ENCODE measurements around the gene SPI1.

SPI1 gene

DNA sequence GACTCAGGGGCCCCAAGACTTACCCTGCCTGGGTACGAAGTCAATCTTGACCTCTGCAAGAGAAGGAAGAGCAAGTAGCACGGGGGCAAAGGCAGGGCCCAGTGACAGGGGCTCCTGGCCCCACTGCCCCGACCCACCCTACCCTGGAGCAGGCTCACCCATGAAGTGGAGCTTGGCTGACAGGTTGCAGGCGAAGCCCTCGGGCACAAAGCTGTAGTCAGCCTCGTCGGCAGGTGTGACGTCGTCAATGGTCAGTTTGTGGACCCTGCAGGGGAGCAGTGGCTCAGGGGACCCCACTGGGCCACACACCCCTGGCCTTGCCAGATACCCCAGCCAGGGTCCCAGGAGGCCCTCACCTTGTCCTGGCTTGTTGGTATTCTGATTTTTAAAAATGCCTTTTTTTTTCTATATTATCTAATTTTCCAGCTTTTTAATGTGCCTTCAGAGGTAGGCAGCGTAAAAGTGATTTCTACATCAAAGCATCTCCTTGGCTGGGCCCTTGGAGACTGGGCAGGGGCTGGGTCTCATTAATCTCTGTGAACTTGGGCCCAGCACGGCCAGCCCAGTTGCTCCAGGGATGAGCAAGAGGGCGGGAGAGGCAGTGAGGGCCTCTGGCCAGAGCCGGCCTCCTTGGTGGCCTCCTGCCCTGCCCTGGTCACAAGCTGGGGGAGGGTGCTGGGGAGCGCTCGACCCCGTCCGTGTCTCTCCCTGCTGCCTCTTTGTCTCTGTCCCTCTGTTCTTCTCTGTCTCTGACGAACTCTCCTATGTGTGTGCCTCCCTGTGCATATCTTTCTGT, 37.2 kb downstream of the SPI1 start:
- Histone ChIP-seq H2BK120ac (ENCODE audit: low read depth, low read length) (peak overlapping the region; percentile 61), H3K23ac (ENCODE audit: low read depth, low read length, poor library complexity) (no peak overlapping the region), H2BK12ac (ENCODE audit: low read length) (no peak overlapping the region), H2BK15ac (ENCODE audit: low read length) (peak overlapping the region; percentile 81), H3K9ac (ENCODE audit: low read depth, low read length, poor library complexity) (peak overlapping the region; percentile 72), H4K8ac (ENCODE audit: low read depth, low read length) (peak overlapping the region; percentile 72), H3K14ac (ENCODE audit: low read length) (no peak overlapping the region), H3K36me3 (replicated peaks in 1 of 2; ENCODE audit: control insufficient read depth in 2 of 2, insufficient read depth in 2 of 2, low read length in 2 of 2) (no peaks in the 10 kb centered on the region), H2BK5ac (ENCODE audit: low read length) (peak overlapping the region; percentile 66), H3K4me3 (ENCODE audit: low read length in 2 of 2) (no peak overlapping the region), H3K4me1 (ENCODE audit: control insufficient read depth in 2 of 2, insufficient read depth in 1 of 2, low read depth in 1 of 2, low read length in 2 of 2) (peaks cover 0 to 9% of the 10 kb centered on the region in 2 donors), H3K4ac (ENCODE audit: low read length) (peak overlapping the region; percentile 53), H2AK5ac (ENCODE audit: low read depth, low read length) (peak overlapping the region; percentile 79), H3K18ac (ENCODE audit: low read length) (no peak overlapping the region), H3K27ac (replicated peaks; ENCODE audit: low read length) (no peak overlapping the region), H3K9me3 (replicated peaks in 1 of 2; ENCODE audit: control insufficient read depth in 2 of 2, insufficient read depth in 1 of 2, low read depth in 1 of 2, low read length in 2 of 2) (peaks cover 0 to 2% of the 10 kb centered on the region in 2 donors), H3K79me1 (ENCODE audit: low read depth, low read length) (peaks cover 4% of the 10 kb centered on the region), H2AFZ (ENCODE audit: low read length) (peak overlapping the region; percentile 71), H4K91ac (ENCODE audit: low read depth, low read length, poor library complexity) (no peak overlapping the region), H3K27me3 (ENCODE audit: control insufficient read depth in 3 of 3, insufficient read depth in 3 of 3, low read depth in 1 of 3, low read length in 3 of 3) (peaks cover 0 to 16% (median 0%) of the 10 kb centered on the region in 3 experiments), H3K4me2 (ENCODE audit: insufficient read depth, low read length, poor library complexity, severe bottlenecking) (no peak overlapping the region)
- DNase-seq (ENCODE audit: low spot score), result no peak
- WGBS, 2 donors (ENCODE audit: extremely low coverage in 2 of 2, insufficient read length in 2 of 2, insufficient replicate concordance in 1 of 2), result no CpG with 5 or more reads among the region's 18 CpGs

- no peak overlapping the region for H2BK5ac ChIP-seq (ENCODE audit: low read length)
- H3K79me1 ChIP-seq (ENCODE audit: low read depth, low read length), result peaks cover 4% of the 10 kb centered on the region
- H3K4me1 ChIP-seq (ENCODE audit: control insufficient read depth in 2 of 2, insufficient read depth in 1 of 2, low read depth in 1 of 2, low read length in 2 of 2), result peaks cover 0 to 1% of the 10 kb centered on the region in 2 donors
- no peak overlapping the region for H4K8ac ChIP-seq (ENCODE audit: low read depth, low read length)
- no peak overlapping the region for H2BK15ac ChIP-seq (ENCODE audit: low read length)
- no peaks in the 10 kb centered on the region for H3K36me3 ChIP-seq (replicated peaks in 1 of 2; ENCODE audit: control insufficient read depth in 2 of 2, insufficient read depth in 2 of 2, low read length in 2 of 2)
- no CpG with 5 or more reads among the region's 9 CpGs for WGBS, 2 donors (ENCODE audit: extremely low coverage in 2 of 2, insufficient read length in 2 of 2, insufficient replicate concordance in 1 of 2)
- peak overlapping the region; percentile 28 for H2AK5ac ChIP-seq (ENCODE audit: low read depth, low read length)
- H4K91ac ChIP-seq (ENCODE audit: low read depth, low read length, poor library complexity), result no peak overlapping the region
- H3K4ac ChIP-seq (ENCODE audit: low read length), result no peak overlapping the region
- H3K9me3 ChIP-seq (replicated peaks in 1 of 2; ENCODE audit: control insufficient read depth in 2 of 2, insufficient read depth in 1 of 2, low read depth in 1 of 2, low read length in 2 of 2), result peaks cover 0 to 2% of the 10 kb centered on the region in 2 donors
- no peak overlapping the region for H3K4me2 ChIP-seq (ENCODE audit: insufficient read depth, low read length, poor library complexity, severe bottlenecking)
- peak overlapping the region; percentile 31 for H3K14ac ChIP-seq (ENCODE audit: low read length)
- peaks cover 0 to 7% (median 0%) of the 10 kb centered on the region in 3 experiments for H3K27me3 ChIP-seq (ENCODE audit: control insufficient read depth in 3 of 3, insufficient read depth in 3 of 3, low read depth in 1 of 3, low read length in 3 of 3)
- no peak overlapping the region for H2AFZ ChIP-seq (ENCODE audit: low read length)
- no peak overlapping the region for H3K9ac ChIP-seq (ENCODE audit: low read depth, low read length, poor library complexity)
- H3K23ac ChIP-seq (ENCODE audit: low read depth, low read length, poor library complexity), result no peak overlapping the region
- no peak overlapping the region for H3K27ac ChIP-seq (replicated peaks; ENCODE audit: low read length)
- H3K18ac ChIP-seq (ENCODE audit: low read length), result no peak overlapping the region
- peak overlapping the region; percentile 30 for H2BK12ac ChIP-seq (ENCODE audit: low read length)
- no peak for DNase-seq (ENCODE audit: low spot score)
- H2BK120ac ChIP-seq (ENCODE audit: low read depth, low read length), result no peak overlapping the region
- peak overlapping the region in 1 of 2 donors; percentile 40 for H3K4me3 ChIP-seq (ENCODE audit: low read length in 2 of 2)
These were observed 38.3 kb downstream of the SPI1 start for GRCh38 chr11:47340010-47340409.

DNA sequence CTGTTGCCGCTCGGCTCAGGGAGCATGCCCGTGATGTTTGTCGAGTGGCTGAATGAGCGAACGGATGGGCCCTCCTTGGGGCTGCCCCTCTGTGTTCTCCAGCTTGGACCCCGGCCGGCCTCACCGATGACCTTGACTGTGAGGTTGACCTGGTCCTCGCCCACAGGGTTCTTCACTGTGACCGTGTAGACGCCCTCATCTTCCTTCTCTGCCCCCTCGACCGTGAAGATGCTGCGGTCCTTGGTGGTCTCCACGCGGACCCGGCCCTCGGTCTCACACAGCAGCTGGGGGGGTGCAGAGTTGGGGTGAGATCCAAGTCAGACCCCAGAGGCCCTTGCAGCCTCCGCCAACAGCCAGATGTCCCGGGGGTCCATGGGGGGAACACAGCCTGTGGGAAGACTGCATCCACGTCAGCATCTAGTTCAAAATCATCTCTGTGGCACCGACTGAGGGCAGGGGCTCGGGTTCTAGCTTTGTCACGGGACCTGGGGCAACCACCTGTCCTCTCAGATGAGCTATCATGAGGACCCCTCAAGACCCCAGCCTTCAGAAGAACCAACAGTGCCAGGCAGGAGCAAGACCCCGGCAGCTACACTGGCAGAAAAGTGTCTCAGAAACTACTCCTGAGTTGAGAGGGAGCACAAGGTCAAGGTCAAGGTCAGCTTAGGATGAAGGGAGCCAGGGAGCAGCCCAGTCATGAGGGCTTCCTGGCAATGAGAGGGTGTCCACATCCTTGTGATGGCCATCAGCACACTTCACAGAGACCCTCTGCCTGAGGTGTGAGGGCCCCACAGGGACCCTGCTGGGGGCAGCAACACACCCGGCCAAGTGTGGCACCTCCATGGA, 39.7 kb downstream of the SPI1 start:
- Histone ChIP-seq H3K9me3 (replicated peaks in 1 of 2; ENCODE audit: control insufficient read depth in 2 of 2, insufficient read depth in 1 of 2, low read depth in 1 of 2, low read length in 2 of 2) (peaks cover 0 to 2% of the 10 kb centered on the region in 2 donors), H3K79me1 (ENCODE audit: low read depth, low read length) (peaks cover 1% of the 10 kb centered on the region), H2BK15ac (ENCODE audit: low read length) (peak overlapping the region; percentile 26), H3K4me3 (ENCODE audit: low read length in 2 of 2) (no peak overlapping the region), H2BK5ac (ENCODE audit: low read length) (no peak overlapping the region), H2BK120ac (ENCODE audit: low read depth, low read length) (no peak overlapping the region), H3K4me1 (ENCODE audit: control insufficient read depth in 2 of 2, insufficient read depth in 1 of 2, low read depth in 1 of 2, low read length in 2 of 2) (no peaks in the 10 kb centered on the region), H3K14ac (ENCODE audit: low read length) (peak overlapping the region; percentile 38), H4K8ac (ENCODE audit: low read depth, low read length) (no peak overlapping the region), H3K4ac (ENCODE audit: low read length) (no peak overlapping the region), H3K36me3 (replicated peaks in 1 of 2; ENCODE audit: control insufficient read depth in 2 of 2, insufficient read depth in 2 of 2, low read length in 2 of 2) (no peaks in the 10 kb centered on the region), H3K4me2 (ENCODE audit: insufficient read depth, low read length, poor library complexity, severe bottlenecking) (no peak overlapping the region), H2AK5ac (ENCODE audit: low read depth, low read length) (peak overlapping the region; percentile 83), H3K27ac (replicated peaks; ENCODE audit: low read length) (no peak overlapping the region), H4K91ac (ENCODE audit: low read depth, low read length, poor library complexity) (no peak overlapping the region), H2AFZ (ENCODE audit: low read length) (no peak overlapping the region), H3K9ac (ENCODE audit: low read depth, low read length, poor library complexity) (no peak overlapping the region), H3K27me3 (ENCODE audit: control insufficient read depth in 3 of 3, insufficient read depth in 3 of 3, low read depth in 1 of 3, low read length in 3 of 3) (no peaks in the 10 kb centered on the region), H3K18ac (ENCODE audit: low read length) (peak overlapping the region; percentile 48), H2BK12ac (ENCODE audit: low read length) (peak overlapping the region; percentile 73), H3K23ac (ENCODE audit: low read depth, low read length, poor library complexity) (peak overlapping the region; percentile 43)
- DNase-seq (ENCODE audit: low spot score), result no peak
- WGBS, 2 donors (ENCODE audit: extremely low coverage in 2 of 2, insufficient read length in 2 of 2, insufficient replicate concordance in 1 of 2), result no CpG with 5 or more reads among the region's 27 CpGs
